Thyroid gland (tissue), 4 donors: ENCODE data around the gene ZNF184. TPM values are rescaled to one million over a fixed set of nuclear protein-coding genes. Genes with fewer than 3 reads are reported as not detected.

ENCODE experiments used
- DNase-seq, 2 donors: peaks; one replicate each; pipeline ENCODE4 v3.0.0-alpha.2; 2019
- H3K27ac ChIP-seq, 3 donors: fragments of 200-600 bp; sonication (generic); 1 replicate in 2 of 3; 2 replicates in 1 of 3; pipeline ENCODE4 v1.5.1; 2016 to 2019; ENCODE audit warnings: mild to moderate bottlenecking in 1 of 3, moderate library complexity in 1 of 3
- H3K27me3 ChIP-seq: fragments of 200-600 bp; sonication (generic); one replicate; pipeline ENCODE4 v1.5.1; 2019
- H3K36me3 ChIP-seq, 2 donors: fragments of 200-600 bp; sonication (generic); one replicate each; pipeline ENCODE4 v1.5.1; 2016 to 2019
- H3K4me1 ChIP-seq, 2 donors: fragments of 200-600 bp; sonication (generic); one replicate each; pipeline ENCODE4 v1.5.1; 2017 to 2019
- H3K4me3 ChIP-seq, 3 donors: fragments of 200-600 bp; sonication (generic); replicated peaks in 1 of 3; 1 replicate in 2 of 3; 2 replicates in 1 of 3; pipeline ENCODE4 v1.5.1; 2016; ENCODE audit warnings: mild to moderate bottlenecking in 1 of 3
- H3K9me3 ChIP-seq: fragments of 200-600 bp; sonication (generic); one replicate; pipeline ENCODE4 v1.5.1; 2017
- CTCF ChIP-seq, 6 experiments: fragments of 200-600 bp in 3 of 6; fragments of 450-650 bp in 3 of 6; sonication (generic) in 3 of 6; IDR thresholded peaks; one replicate each; pipeline ENCODE4 v1.5.1; 2016 to 2019; ENCODE audit warnings: antibody characterized with exemption in 6 of 6, mild to moderate bottlenecking in 2 of 6, inconsistent platforms in 1 of 6, moderate library complexity in 1 of 6
- POLR2A ChIP-seq, 2 donors: fragments of 450-650 bp; IDR thresholded peaks; one replicate each; pipeline ENCODE4 v1.6.1; 2017; ENCODE audit warnings: antibody characterized with exemption in 2 of 2, mild to moderate bottlenecking in 2 of 2, moderate library complexity in 1 of 2
- WGBS, 2 donors: methylation state at CpG; one replicate each; pipeline ENCODE4 v1.1.5; 2017; 5-methylcytosine and 5-hydroxymethylcytosine counted together
- intact Hi-C: fragments of 100-400 bp; cut with DNase I; formaldehyde crosslinking; loops from one replicate; pipeline ENCODE4 v1.15.1; 2023
- total RNA-seq, 4 donors: library from RNA; depleted of rRNA; stranded (reverse); fragments of >200 nt; gene quantifications; one replicate each; pipeline ENCODE4 v1.2.3, GENCODE V29; 2016

Gene ZNF184
- total RNA-seq, 4 donors from 2014 or later, result 7.6 to 12.1 (median 10.9) TPM

GRCh38 chr6:27476090-27476489 lies 3.2 kb upstream of the ZNF184 start:
- Histone ChIP-seq H3K4me1 (peaks cover 10 to 19% of the 10 kb centered on the region in 2 donors), H3K27ac (no peak overlapping the region), H3K4me3 (no peak overlapping the region), H3K27me3 (no peaks in the 10 kb centered on the region), H3K9me3 (no peaks in the 10 kb centered on the region), H3K36me3 (no peaks in the 10 kb centered on the region)
- TF ChIP-seq CTCF (IDR thresholded peaks at IDR 0.05) (no peak), POLR2A (IDR thresholded peaks at IDR 0.05) (no peak)
- WGBS, 2 donors, result 96 to 100% methylated on average over 1 of the region's 1 CpG
- no peak for DNase-seq
- intact Hi-C loops, result no loop called here

- TF ChIP-seq POLR2A (IDR thresholded peaks at IDR 0.05) (no peak), CTCF (IDR thresholded peaks at IDR 0.05) (no peak)
- WGBS, 2 donors, result 91 to 92% methylated on average over 3 of the region's 3 CpGs
- no peaks in the 10 kb centered on the region for H3K27me3 ChIP-seq
- H3K4me1 ChIP-seq, result peaks cover 12 to 24% of the 10 kb centered on the region in 2 donors
- no peak for DNase-seq
- H3K4me3 ChIP-seq, result no peak overlapping the region
- H3K9me3 ChIP-seq, result no peaks in the 10 kb centered on the region
- intact Hi-C loops, result no loop called here
- H3K36me3 ChIP-seq, result no peaks in the 10 kb centered on the region
- no peak overlapping the region for H3K27ac ChIP-seq
Measured at GRCh38 chr6:27474672-27475071, 1.8 kb upstream of the ZNF184 start.

- no peaks in the 10 kb centered on the region for H3K36me3 ChIP-seq
- no peak for TF ChIP-seq CTCF (IDR thresholded peaks at IDR 0.05)
- TF ChIP-seq POLR2A (IDR thresholded peaks at IDR 0.05), result no peak
- no peak overlapping the region for H3K4me3 ChIP-seq
Measured at GRCh38 chr6:27474172-27474465, 1.2 kb upstream of the ZNF184 start.

GRCh38 chr6:27472182-27472616 lies 706 bp downstream of the ZNF184 start:
- intact Hi-C loops, result no loop called here
- DNase-seq, result peak; percentile 65 to 70
- Histone ChIP-seq H3K4me1 (peaks cover 12 to 15% of the 10 kb centered on the region in 2 donors), H3K9me3 (no peaks in the 10 kb centered on the region), H3K36me3 (peaks cover 0 to 3% of the 10 kb centered on the region in 2 donors), H3K4me3 (peak overlapping the region; percentile 43 to 92 (median 63)), H3K27me3 (no peaks in the 10 kb centered on the region), H3K27ac (peak overlapping the region; percentile 50 to 96 (median 95))
- TF ChIP-seq POLR2A (IDR thresholded peaks at IDR 0.05), result no peak
- TF ChIP-seq CTCF (IDR thresholded peaks at IDR 0.05), result no peak
- 1 to 5% methylated on average over 11 to 13 of the region's 13 CpGs for WGBS, 2 donors

More at GRCh38 chr6:27474172-27474465, 1.2 kb upstream of the ZNF184 start:
- WGBS, 2 donors, result 85% methylated on average over 4 of the region's 4 CpGs
- no peaks in the 10 kb centered on the region for H3K27me3 ChIP-seq
- no peaks in the 10 kb centered on the region for H3K9me3 ChIP-seq
- no peak overlapping the region for H3K27ac ChIP-seq
- intact Hi-C loops, result no loop called here
- DNase-seq, result no peak
- peaks cover 12 to 24% of the 10 kb centered on the region in 2 donors for H3K4me1 ChIP-seq

- no peak for DNase-seq
- H3K9me3 ChIP-seq, result no peaks in the 10 kb centered on the region
- 36 to 39% methylated on average over 6 of the region's 6 CpGs for WGBS, 2 donors
- H3K36me3 ChIP-seq, result peaks cover 0 to 9% of the 10 kb centered on the region in 2 donors
- H3K4me3 ChIP-seq, result peak overlapping the region in 2 of 3 donors; percentile 63 to 92
- H3K4me1 ChIP-seq, result peaks cover 12 to 15% of the 10 kb centered on the region in 2 donors
- no peak for TF ChIP-seq CTCF (IDR thresholded peaks at IDR 0.05)
- TF ChIP-seq POLR2A (IDR thresholded peaks at IDR 0.05), result no peak
- H3K27ac ChIP-seq, result peak overlapping the region in 1 of 3 donors; percentile 96
- intact Hi-C loops, result no loop called here
- no peaks in the 10 kb centered on the region for H3K27me3 ChIP-seq
Measured at GRCh38 chr6:27471365-27472115, 1.4 kb downstream of the ZNF184 start.
